Measurements from ENCODE around the gene GRIN2C. TPM values are rescaled to one million over a fixed set of nuclear protein-coding genes. Genes with fewer than 3 reads are reported as not detected.
A peak's percentile ranks its signal among the peaks of the same experiment; 100 is the strongest.

GRIN2C gene
- total RNA-seq, 1 experiment from 2014 or later = 0.44 TPM

- no peak overlapping the region for H4K8ac ChIP-seq (replicated peaks; ENCODE audit: insufficient read length, low read depth, low read length)
- Mint-ChIP-seq H3K9me3 (no peaks in the 10 kb centered on the region), H3K4me1 (peaks cover 14 to 18% of the 10 kb centered on the region in 2 experiments), H3K4me3 (peak overlapping the region; percentile 39 to 65), H3K27ac (no peak overlapping the region), H3K36me3 (ENCODE audit: insufficient read depth in 1 of 3, low read depth in 3 of 3) (peaks cover 3 to 16% (median 15%) of the 10 kb centered on the region in 3 experiments; a peak in 4 of 7 replicates), H3K27me3 (ENCODE audit: low read depth) (peaks cover 48% of the 10 kb centered on the region)
- H4K91ac ChIP-seq (ENCODE audit: insufficient read length, low read depth, low read length) = no peak overlapping the region
- no peak overlapping the region; the same call in 1 of the 2 replicates for H3K14ac ChIP-seq (ENCODE audit: insufficient read depth, low read length)
- no peak overlapping the region for H3K4ac ChIP-seq (ENCODE audit: low read depth, low read length)
- no CpG with 5 or more reads among the region's 25 CpGs for whole genome bisulfite sequencing (ENCODE audit: extremely low coverage, insufficient read length, low lambda C conversion rate)
- no peak overlapping the region for H3K27ac ChIP-seq (ENCODE audit: insufficient read length, low read depth, low read length)
- DNase-seq = peak; percentile 93
- no peak overlapping the region for H2BK5ac ChIP-seq (ENCODE audit: insufficient read length, low read length)
- no peak overlapping the region for H2AFZ ChIP-seq (ENCODE audit: low read length)
- peak; percentile 85 for TF ChIP-seq CTCF (conservative IDR thresholded peaks at IDR 0.05)
- no peak overlapping the region for H2BK12ac ChIP-seq (ENCODE audit: insufficient read length, low read depth, low read length)
- H2BK15ac ChIP-seq (ENCODE audit: low read depth, low read length) = no peak overlapping the region
- no peak overlapping the region for H3K9ac ChIP-seq (ENCODE audit: extremely low read depth, insufficient read length, low read length)
- H2BK120ac ChIP-seq (ENCODE audit: low read depth, low read length, poor library complexity, severe bottlenecking) = no peak overlapping the region
- H4K20me1 ChIP-seq (ENCODE audit: control insufficient read depth, insufficient read depth, insufficient read length) = no peaks in the 10 kb centered on the region
- H4K5ac ChIP-seq (ENCODE audit: insufficient read length, low read depth, low read length) = no peak overlapping the region
- peaks cover 35% of the 10 kb centered on the region for H3K27me3 ChIP-seq (ENCODE audit: insufficient read depth, low read length)
- H3K23me2 ChIP-seq (ENCODE audit: insufficient read length, low read depth, low read length, poor library complexity, severe bottlenecking) = peaks cover 13% of the 10 kb centered on the region
- no peak overlapping the region for H3K18ac ChIP-seq (ENCODE audit: insufficient read length, low read depth, low read length)
- H3T11ph ChIP-seq (ENCODE audit: low read length) = no peak overlapping the region
- H3K79me1 ChIP-seq (ENCODE audit: insufficient read depth, low read depth, low read length, poor library complexity, severe bottlenecking) = no peaks in the 10 kb centered on the region
- no peak overlapping the region for H2AK5ac ChIP-seq (ENCODE audit: insufficient read length, low read length)
- no peak overlapping the region for H3K56ac ChIP-seq (ENCODE audit: insufficient read length, low read depth, low read length)
- H3K23ac ChIP-seq (ENCODE audit: insufficient read length, low read depth, low read length) = no peak overlapping the region
- 0 out of 2 replicates have a peak, but pooled peaks cover 2% of the 10 kb centered on the region for H3K4me1 ChIP-seq (ENCODE audit: insufficient read depth, low read length)
- H3K79me2 ChIP-seq (ENCODE audit: insufficient read depth, low read length) = no peaks in the 10 kb centered on the region
- no peak overlapping the region for H2BK20ac ChIP-seq (ENCODE audit: low read depth, low read length, poor library complexity, severe bottlenecking)
- peak overlapping the region; percentile 41 for H3K4me2 ChIP-seq (ENCODE audit: insufficient read depth, insufficient read length, low read length)
- H3K9me3 ChIP-seq (ENCODE audit: control insufficient read depth, low read depth, low read length) = no peaks in the 10 kb centered on the region
Measured at GRCh38 chr17:74862108-74862901, 2.6 kb upstream of the GRIN2C start.

All from H9 (cell line).